Endothelial cell (in vitro differentiated cells): Measurements from ENCODE around the gene MBD4. TPM values are rescaled to one million over a fixed set of nuclear protein-coding genes. Genes with fewer than 3 reads are reported as not detected.
"Not testable (repeated sequence)": the region's sequence is repeated elsewhere in the genome, so short reads cannot be mapped to it uniquely, and the experiment has no call there.

ENCODE experiments used
- DNase-seq: peaks from one replicate; pipeline ENCODE4 v3.0.0; 2021; ENCODE audit warnings: low spot score
- H3K27ac Mint-ChIP-seq: one replicate; pipeline ENCODE4 v1.8.0; 2021; ENCODE audit warnings: mixed read lengths, inconsistent platforms; ENCODE audit not compliant: unreplicated experiment
- H3K27me3 Mint-ChIP-seq: one replicate; pipeline ENCODE4 v1.8.0; 2021; ENCODE audit warnings: mild to moderate bottlenecking, moderate library complexity, mixed read lengths, inconsistent platforms; ENCODE audit not compliant: unreplicated experiment
- H3K36me3 Mint-ChIP-seq: one replicate; pipeline ENCODE4 v1.8.0; 2021; ENCODE audit warnings: mild to moderate bottlenecking, low read depth, mixed read lengths, inconsistent platforms; ENCODE audit not compliant: unreplicated experiment
- H3K4me1 Mint-ChIP-seq: one replicate; pipeline ENCODE4 v1.8.0; 2021; ENCODE audit warnings: mild to moderate bottlenecking, mixed read lengths, inconsistent platforms; ENCODE audit not compliant: unreplicated experiment
- H3K4me3 Mint-ChIP-seq: one replicate; pipeline ENCODE4 v1.8.0; 2021; ENCODE audit warnings: mild to moderate bottlenecking, mixed read lengths, inconsistent platforms; ENCODE audit not compliant: unreplicated experiment
- H3K9me3 Mint-ChIP-seq: one replicate; pipeline ENCODE4 v1.8.0; 2021; ENCODE audit warnings: mixed read lengths, inconsistent platforms; ENCODE audit not compliant: unreplicated experiment
- total RNA-seq: library from RNA; stranded (reverse); fragmentation: NEBNext Ultra II Directional; extraction: Animal tissue kit (Norgen Biotek cat#: 25700); gene quantifications from one replicate; pipeline ENCODE4 v1.2.1, GENCODE V29; 2021; ENCODE audit not compliant: unreplicated experiment
- TF ChIP-seq, protein P1 (sequence below): fragments of 200-600 bp; sonication (generic); IDR thresholded peaks from one replicate; pipeline ENCODE4 v1.5.0; 2021; ENCODE audit warnings: antibody characterized with exemption; ENCODE audit not compliant: unreplicated experiment

Gene MBD4
- total RNA-seq, 1 donor from 2014 or later: 30.6 TPM

DNA sequence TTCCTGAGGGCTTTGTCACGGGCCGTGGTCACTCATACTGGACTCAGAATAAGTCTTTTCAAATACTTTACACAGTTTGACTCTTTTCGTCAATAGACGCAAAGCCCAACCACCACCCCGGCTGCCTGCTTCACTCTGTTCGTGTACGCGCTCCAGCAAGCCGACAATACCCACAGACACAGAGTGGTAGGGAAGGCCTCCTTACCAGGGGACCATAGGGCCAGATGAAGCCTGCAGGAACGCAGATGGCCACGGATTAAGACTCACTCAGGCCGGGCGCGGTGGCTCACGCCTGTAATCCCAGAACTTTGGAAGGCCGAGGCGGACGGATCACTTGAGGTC is 41.0 kb downstream of the MBD4 start:
- Mint-ChIP-seq H3K27ac (peak overlapping the region; percentile 99), H3K4me1 (peaks cover 24% of the 10 kb centered on the region), H3K27me3 (peaks cover 8% of the 10 kb centered on the region), H3K36me3 (peaks cover 18% of the 10 kb centered on the region), H3K9me3 (no peaks in the 10 kb centered on the region), H3K4me3 (peak overlapping the region; percentile 100)
- TF ChIP-seq, protein P1, sequence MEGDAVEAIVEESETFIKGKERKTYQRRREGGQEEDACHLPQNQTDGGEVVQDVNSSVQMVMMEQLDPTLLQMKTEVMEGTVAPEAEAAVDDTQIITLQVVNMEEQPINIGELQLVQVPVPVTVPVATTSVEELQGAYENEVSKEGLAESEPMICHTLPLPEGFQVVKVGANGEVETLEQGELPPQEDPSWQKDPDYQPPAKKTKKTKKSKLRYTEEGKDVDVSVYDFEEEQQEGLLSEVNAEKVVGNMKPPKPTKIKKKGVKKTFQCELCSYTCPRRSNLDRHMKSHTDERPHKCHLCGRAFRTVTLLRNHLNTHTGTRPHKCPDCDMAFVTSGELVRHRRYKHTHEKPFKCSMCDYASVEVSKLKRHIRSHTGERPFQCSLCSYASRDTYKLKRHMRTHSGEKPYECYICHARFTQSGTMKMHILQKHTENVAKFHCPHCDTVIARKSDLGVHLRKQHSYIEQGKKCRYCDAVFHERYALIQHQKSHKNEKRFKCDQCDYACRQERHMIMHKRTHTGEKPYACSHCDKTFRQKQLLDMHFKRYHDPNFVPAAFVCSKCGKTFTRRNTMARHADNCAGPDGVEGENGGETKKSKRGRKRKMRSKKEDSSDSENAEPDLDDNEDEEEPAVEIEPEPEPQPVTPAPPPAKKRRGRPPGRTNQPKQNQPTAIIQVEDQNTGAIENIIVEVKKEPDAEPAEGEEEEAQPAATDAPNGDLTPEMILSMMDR: no peak
- DNase-seq: peak; percentile 14

DNA sequence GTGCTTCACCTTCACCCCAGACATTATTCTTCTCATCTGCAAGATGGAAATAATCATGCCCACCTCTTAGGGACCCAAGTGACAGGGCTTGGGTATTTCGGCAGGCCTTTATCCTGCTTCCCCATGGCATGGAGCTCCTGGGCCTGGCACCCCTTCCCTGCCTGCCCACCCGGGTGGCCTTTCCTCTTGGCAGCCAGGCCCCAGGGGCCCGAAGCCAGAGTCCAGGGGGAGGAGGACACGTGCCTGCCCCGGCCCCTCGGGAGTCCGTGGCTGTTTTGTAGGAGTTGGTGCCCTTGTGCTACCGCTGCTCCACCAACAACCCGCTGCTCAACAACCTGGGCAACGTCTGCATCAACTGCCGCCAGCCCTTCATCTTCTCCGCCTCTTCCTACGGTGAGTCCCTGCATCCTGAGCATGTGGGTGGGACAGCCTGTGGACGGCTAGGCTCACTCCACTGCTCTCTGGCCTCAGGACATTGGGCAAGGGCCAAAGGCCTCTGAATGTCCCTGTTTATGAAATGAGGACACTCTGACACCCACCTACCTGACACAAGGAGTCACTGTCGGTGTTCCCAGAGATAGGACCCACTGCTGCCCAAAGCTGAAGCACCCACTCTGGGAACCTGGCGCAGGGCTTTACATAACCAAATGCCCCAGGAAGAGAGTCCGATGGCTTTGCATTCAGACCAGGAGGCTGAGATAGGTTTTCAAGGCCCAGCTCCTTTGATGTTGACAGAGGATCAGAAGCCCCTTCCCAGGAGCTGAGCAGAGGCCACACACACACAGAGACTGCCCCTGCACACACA is 45.8 kb downstream of the MBD4 start:
- not testable (repeated sequence) for DNase-seq, H3K27ac Mint-ChIP-seq, H3K4me3 Mint-ChIP-seq, H3K9me3 Mint-ChIP-seq, H3K27me3 Mint-ChIP-seq
- Mint-ChIP-seq H3K36me3 (peaks cover 33% of the 10 kb centered on the region), H3K4me1 (peaks cover 27% of the 10 kb centered on the region)

DNA sequence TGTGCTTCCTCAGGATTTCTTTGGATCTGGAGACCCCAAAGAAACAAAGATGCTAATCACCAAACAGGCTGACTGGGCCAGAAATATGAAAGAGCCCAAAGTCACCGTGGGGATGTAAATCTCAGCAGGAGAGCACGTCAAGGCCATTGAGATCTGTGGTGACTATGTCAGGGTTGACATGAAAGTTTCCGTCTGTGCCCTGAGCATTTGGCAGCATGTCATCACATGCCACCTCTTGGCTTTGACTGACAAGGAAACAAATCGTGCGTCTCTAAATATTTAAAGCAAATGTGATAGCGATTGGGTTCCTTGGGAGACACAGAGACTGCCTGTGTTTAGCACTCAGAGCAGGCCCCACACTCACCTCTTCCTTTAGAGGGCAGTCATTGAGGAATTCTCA is 46.5 kb downstream of the MBD4 start:
- peaks cover 4% of the 10 kb centered on the region for H3K27me3 Mint-ChIP-seq
- TF ChIP-seq, protein P1: no peak
- H3K9me3 Mint-ChIP-seq: no peaks in the 10 kb centered on the region
- H3K4me3 Mint-ChIP-seq: no peak overlapping the region
- H3K4me1 Mint-ChIP-seq: peaks cover 27% of the 10 kb centered on the region
- no peak overlapping the region for H3K27ac Mint-ChIP-seq
- DNase-seq: no peak
- H3K36me3 Mint-ChIP-seq: peaks cover 36% of the 10 kb centered on the region

DNA sequence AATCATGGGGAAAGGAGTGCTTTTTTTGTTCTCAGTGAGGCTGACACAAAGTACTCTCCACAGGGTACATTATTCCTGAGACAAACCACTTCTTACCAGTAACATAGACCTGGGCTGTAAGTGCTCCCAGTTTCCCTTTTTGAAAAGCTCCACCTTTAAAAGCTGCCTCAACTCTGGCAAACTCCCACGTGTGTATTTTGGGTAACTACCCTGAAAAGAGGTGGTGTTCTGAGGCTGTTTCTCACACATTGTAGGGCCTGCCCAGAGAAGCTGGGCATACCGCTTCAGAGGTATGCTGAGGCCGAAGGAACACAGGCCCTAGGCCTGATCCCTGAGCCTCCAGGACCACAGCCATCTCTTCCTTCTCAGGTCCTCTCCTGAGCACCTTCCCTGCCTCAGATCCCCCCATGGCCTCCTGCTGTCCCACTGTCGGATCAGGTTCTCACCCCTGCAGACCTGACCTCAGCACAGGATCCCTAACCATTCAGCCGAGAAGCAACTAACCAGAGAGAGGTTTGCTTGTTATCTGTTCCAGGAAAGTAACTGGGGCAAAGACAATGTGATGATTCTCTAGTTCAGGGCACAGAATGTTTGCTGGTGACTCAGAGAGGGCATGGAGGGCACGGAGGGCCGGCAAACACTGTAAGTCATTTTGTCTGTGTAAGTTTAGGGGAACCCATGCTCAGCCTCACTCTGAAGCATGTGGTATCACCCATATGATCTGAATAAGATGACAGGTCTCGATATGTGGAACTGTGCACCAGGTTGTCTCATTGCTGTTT is 47.5 kb downstream of the MBD4 start:
- not testable (repeated sequence) for H3K27ac Mint-ChIP-seq, H3K27me3 Mint-ChIP-seq, H3K4me3 Mint-ChIP-seq, DNase-seq, H3K9me3 Mint-ChIP-seq
- Mint-ChIP-seq H3K36me3 (peaks cover 43% of the 10 kb centered on the region), H3K4me1 (peaks cover 22% of the 10 kb centered on the region)

DNA sequence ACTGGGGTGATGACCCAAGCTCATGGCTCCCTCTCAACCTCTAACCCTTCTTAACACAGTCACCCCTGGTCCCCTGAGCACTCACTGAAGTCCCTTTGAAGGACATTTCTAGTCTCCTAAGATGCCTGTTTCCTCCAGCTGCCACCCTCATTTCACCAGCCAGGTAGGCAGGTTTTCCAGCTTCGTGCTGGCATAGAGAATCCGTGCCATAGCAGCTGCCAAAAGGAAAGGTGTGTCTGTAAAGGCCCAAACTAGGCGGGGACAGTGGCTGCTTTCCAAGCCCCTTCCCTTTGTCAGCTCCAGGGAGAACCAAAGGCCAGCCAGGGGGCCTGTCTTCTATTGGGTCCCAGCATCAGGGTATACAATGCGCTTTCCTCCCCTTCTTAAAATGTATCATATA is 48.2 kb downstream of the MBD4 start:
- not testable (repeated sequence) for H3K27ac Mint-ChIP-seq, H3K4me3 Mint-ChIP-seq, DNase-seq, H3K27me3 Mint-ChIP-seq, H3K9me3 Mint-ChIP-seq
- peaks cover 21% of the 10 kb centered on the region for H3K4me1 Mint-ChIP-seq
- peaks cover 50% of the 10 kb centered on the region for H3K36me3 Mint-ChIP-seq

DNA sequence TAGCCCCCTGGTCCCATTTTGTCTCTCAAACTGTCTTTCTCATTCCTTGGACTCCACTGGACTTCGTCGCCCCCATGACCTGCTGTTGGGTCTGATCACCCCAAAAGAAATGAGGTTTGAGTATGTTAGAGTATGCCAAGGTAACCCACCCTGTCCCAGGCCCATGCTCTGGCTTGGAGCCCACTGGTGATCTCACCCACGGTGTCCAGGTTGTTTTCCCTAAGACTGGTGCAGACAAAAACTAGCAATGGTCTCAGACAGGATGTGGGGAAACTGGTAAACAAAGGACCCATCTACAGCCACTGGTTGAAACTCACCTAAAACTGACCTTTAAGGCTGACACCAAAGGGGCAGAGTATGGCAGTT is 50.2 kb downstream of the MBD4 start:
- H3K27ac Mint-ChIP-seq: peak overlapping the region; percentile 94
- TF ChIP-seq, protein P1: no peak
- peaks cover 46% of the 10 kb centered on the region for H3K36me3 Mint-ChIP-seq
- H3K4me3 Mint-ChIP-seq: peak overlapping the region; percentile 74
- H3K9me3 Mint-ChIP-seq: no peaks in the 10 kb centered on the region
- H3K4me1 Mint-ChIP-seq: peaks cover 18% of the 10 kb centered on the region
- H3K27me3 Mint-ChIP-seq: peaks cover 10% of the 10 kb centered on the region
- no peak for DNase-seq

DNA sequence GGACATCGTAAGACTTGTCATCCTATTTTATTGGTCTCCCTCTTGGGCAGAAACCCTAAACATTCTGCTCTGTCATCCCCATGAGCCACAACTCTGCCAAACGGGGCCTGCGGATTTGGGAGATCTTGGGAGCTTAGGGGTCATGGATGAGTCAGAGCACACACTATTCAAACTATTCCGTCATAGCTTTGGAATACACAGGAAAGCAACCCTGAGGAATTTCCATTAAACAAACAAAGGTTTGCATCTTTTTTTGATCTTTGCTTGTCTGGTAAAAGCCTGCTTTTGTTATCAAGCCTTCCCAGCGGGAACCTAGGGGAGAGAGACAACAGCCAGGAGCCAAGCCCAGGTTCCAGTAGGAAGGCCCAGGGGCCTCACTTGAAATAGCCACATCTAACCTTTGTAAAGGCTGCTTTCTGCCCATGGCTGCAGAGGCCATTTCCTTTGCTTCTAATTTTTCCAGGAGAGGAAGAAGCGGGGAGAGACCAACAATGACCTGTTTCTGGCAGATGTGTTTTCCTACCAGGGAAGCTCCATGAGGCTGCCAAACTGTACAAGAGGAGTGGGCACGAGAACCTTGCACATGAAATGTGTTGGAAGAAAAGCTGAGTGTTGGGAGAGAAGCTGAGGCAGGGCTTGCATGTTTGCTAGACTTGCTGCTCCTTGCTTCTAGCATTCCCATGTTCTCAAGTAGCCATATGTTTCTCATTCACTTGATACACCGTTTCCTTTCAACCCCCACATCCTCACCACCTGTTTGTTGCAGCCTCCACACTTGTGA is 50.8 kb downstream of the MBD4 start:
- Mint-ChIP-seq H3K27ac (peak overlapping the region; percentile 94), H3K4me3 (peak overlapping the region; percentile 74), H3K4me1 (peaks cover 18% of the 10 kb centered on the region), H3K36me3 (peaks cover 42% of the 10 kb centered on the region), H3K27me3 (peaks cover 10% of the 10 kb centered on the region)
- not testable (repeated sequence) for DNase-seq, H3K9me3 Mint-ChIP-seq
